Trophoblast cell (in vitro differentiated cells and primary cell): ENCODE results near the gene PIWIL4.
"Not testable (repeated sequence)": the region's sequence is repeated elsewhere in the genome, so short reads cannot be mapped to it uniquely, and the experiment has no call there.

Experiments used
- DNase-seq, 2 donors: peaks; one replicate each; pipeline ENCODE4 v3.0.0-alpha.2; 2016
- H2AFZ ChIP-seq: 2 replicates; pipeline ENCODE4 v1.6.1; 2013; ENCODE audit warnings: low read length, moderate library complexity, mild to moderate bottlenecking; ENCODE audit not compliant: insufficient read depth, poor library complexity
- H2AK5ac ChIP-seq: 2 replicates; pipeline ENCODE4 v1.6.1; 2013; ENCODE audit warnings: mild to moderate bottlenecking, low read length
- H2BK120ac ChIP-seq: 2 replicates; pipeline ENCODE4 v1.6.1; 2013; ENCODE audit warnings: low read length, mild to moderate bottlenecking, moderate library complexity; ENCODE audit not compliant: insufficient read depth, poor library complexity
- H2BK12ac ChIP-seq: 2 replicates; pipeline ENCODE4 v1.6.1; 2013; ENCODE audit warnings: mild to moderate bottlenecking, low read length, moderate library complexity
- H2BK5ac ChIP-seq: 2 replicates; pipeline ENCODE4 v1.6.1; 2013; ENCODE audit warnings: low read length, low read depth, moderate library complexity, mild to moderate bottlenecking; ENCODE audit not compliant: poor library complexity
- H3K14ac ChIP-seq: 2 replicates; pipeline ENCODE4 v1.6.1; 2013; ENCODE audit warnings: mild to moderate bottlenecking, low read length
- H3K18ac ChIP-seq: 2 replicates; pipeline ENCODE4 v1.6.1; 2013; ENCODE audit warnings: mild to moderate bottlenecking, low read length
- H3K23ac ChIP-seq: 2 replicates; pipeline ENCODE4 v1.6.1; 2013; ENCODE audit warnings: low read length
- H3K27ac ChIP-seq: 2 replicates; pipeline ENCODE4 v1.5.1; 2013; ENCODE audit warnings: low read depth, mild to moderate bottlenecking, inconsistent platforms, low read length, moderate library complexity
- H3K27me3 ChIP-seq: 2 replicates; pipeline ENCODE4 v1.6.1; 2013; ENCODE audit warnings: inconsistent platforms, mild to moderate bottlenecking, low read length, moderate library complexity; ENCODE audit not compliant: insufficient read depth
- H3K36me3 ChIP-seq, 2 experiments: 1 replicate in 1 of 2; 2 replicates in 1 of 2; pipeline ENCODE4 v1.6.1; 2013; ENCODE audit warnings: low read length in 2 of 2, mild to moderate bottlenecking in 2 of 2, moderate library complexity in 1 of 2; ENCODE audit not compliant: insufficient read depth in 2 of 2, control insufficient read depth in 1 of 2
- H3K4ac ChIP-seq: 2 replicates; pipeline ENCODE4 v1.6.1; 2013; ENCODE audit warnings: low read depth, mild to moderate bottlenecking, low read length, moderate library complexity
- H3K4me1 ChIP-seq, 2 experiments: 1 replicate in 1 of 2; 2 replicates in 1 of 2; pipeline ENCODE4 v1.6.1; 2013; ENCODE audit warnings: low read length in 2 of 2, mild to moderate bottlenecking in 2 of 2, moderate library complexity in 1 of 2; ENCODE audit not compliant: insufficient read depth in 2 of 2, control insufficient read depth in 1 of 2
- H3K4me2 ChIP-seq: 2 replicates; pipeline ENCODE4 v1.6.1; 2013; ENCODE audit warnings: inconsistent platforms, mild to moderate bottlenecking, low read length, moderate library complexity
- H3K4me3 ChIP-seq: 2 replicates; pipeline ENCODE4 v1.5.1; 2013; ENCODE audit warnings: mild to moderate bottlenecking, low read depth, low read length, inconsistent platforms
- H3K79me1 ChIP-seq: one replicate; pipeline ENCODE4 v1.6.1; 2013; ENCODE audit warnings: low read length
- H3K79me2 ChIP-seq: 2 replicates; pipeline ENCODE4 v1.6.1; 2013; ENCODE audit warnings: low read length, mild to moderate bottlenecking; ENCODE audit not compliant: control insufficient read depth, insufficient read depth, poor library complexity
- H3K9ac ChIP-seq: 2 replicates; pipeline ENCODE4 v1.6.1; 2013; ENCODE audit warnings: mild to moderate bottlenecking, low read length
- H3K9me3 ChIP-seq: 2 replicates; pipeline ENCODE4 v1.6.1; 2013; ENCODE audit warnings: low read depth, mild to moderate bottlenecking, control low read depth, inconsistent platforms, low read length; ENCODE audit not compliant: insufficient read depth
- H4K12ac ChIP-seq: 2 replicates; pipeline ENCODE4 v1.6.1; 2013; ENCODE audit warnings: low read depth, mild to moderate bottlenecking, low read length, moderate library complexity
- H4K8ac ChIP-seq: 2 replicates; pipeline ENCODE4 v1.6.1; 2013; ENCODE audit warnings: low read depth, mild to moderate bottlenecking, low read length, moderate library complexity
- H4K91ac ChIP-seq: one replicate; pipeline ENCODE4 v1.6.1; 2013; ENCODE audit warnings: low read depth, mild to moderate bottlenecking, low read length, moderate library complexity
- WGBS: extraction: QIAGEN DNeasy Blood & Tissue Kit; methylation state at CpG from one replicate; pipeline ENCODE4 v1.1.7; 2013; ENCODE audit warnings: missing lambda C conversion rate; ENCODE audit not compliant: insufficient read length, insufficient coverage; ENCODE audit errors: extremely low coverage; 5-methylcytosine and 5-hydroxymethylcytosine counted together

The PIWIL4 gene

DNA sequence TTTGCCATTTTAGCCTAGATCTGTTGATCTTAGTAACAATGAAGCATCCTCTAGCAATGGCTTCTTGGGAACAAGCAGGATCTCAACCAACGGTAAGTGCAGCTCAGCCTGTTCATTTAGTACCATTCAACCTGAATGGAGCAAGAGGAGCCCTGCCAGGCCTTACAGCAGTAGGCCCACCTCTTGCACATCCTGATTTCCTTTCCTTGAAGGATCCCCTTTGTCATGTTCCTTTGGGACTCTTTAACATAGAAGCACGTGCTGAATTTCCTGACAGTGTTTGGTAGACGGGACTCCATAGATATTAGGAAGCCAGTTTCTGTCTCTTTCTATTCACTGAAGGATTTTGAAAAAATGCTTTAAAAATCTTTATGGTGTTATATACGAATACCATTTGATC lies 1.5 kb downstream of the PIWIL4 start:
- Histone ChIP-seq H3K4ac (no peak overlapping the region), H3K27me3 (no peaks in the 10 kb centered on the region), H2BK5ac (no peak overlapping the region), H2BK120ac (no peak overlapping the region), H3K14ac (no peak overlapping the region), H3K9me3 (no peaks in the 10 kb centered on the region), H3K23ac (no peak overlapping the region), H4K12ac (no peak overlapping the region), H3K9ac (no peak overlapping the region), H3K27ac (no peak overlapping the region), H4K8ac (no peak overlapping the region), H3K4me2 (no peak overlapping the region), H3K79me1 (peaks cover 3% of the 10 kb centered on the region), H3K18ac (no peak overlapping the region), H2BK12ac (no peak overlapping the region), H2AFZ (no peak overlapping the region), H3K4me3 (no peak overlapping the region), H3K79me2 (no peaks in the 10 kb centered on the region), H4K91ac (no peak overlapping the region), H3K4me1 (peaks cover 4 to 5% of the 10 kb centered on the region in 2 experiments), H2AK5ac (no peak overlapping the region), H3K36me3 (no peaks in the 10 kb centered on the region)
- DNase-seq, result no peak
- no CpG with 5 or more reads among the region's 4 CpGs for WGBS

GRCh38 chr11:94572975-94573374 lies 5.8 kb downstream of the PIWIL4 start:
- not testable (repeated sequence) for H3K23ac ChIP-seq, H4K91ac ChIP-seq, H2AFZ ChIP-seq, H2BK120ac ChIP-seq, H3K79me1 ChIP-seq, H4K12ac ChIP-seq, H3K4me2 ChIP-seq, H3K36me3 ChIP-seq, H3K4me1 ChIP-seq, H3K4me3 ChIP-seq, DNase-seq, H2AK5ac ChIP-seq, H2BK5ac ChIP-seq, H3K4ac ChIP-seq, H3K27ac ChIP-seq, H4K8ac ChIP-seq, H3K9ac ChIP-seq, H3K79me2 ChIP-seq, H3K27me3 ChIP-seq, H3K18ac ChIP-seq, H3K14ac ChIP-seq, H2BK12ac ChIP-seq, H3K9me3 ChIP-seq
- no CpG with 5 or more reads among the region's 2 CpGs for WGBS

DNA sequence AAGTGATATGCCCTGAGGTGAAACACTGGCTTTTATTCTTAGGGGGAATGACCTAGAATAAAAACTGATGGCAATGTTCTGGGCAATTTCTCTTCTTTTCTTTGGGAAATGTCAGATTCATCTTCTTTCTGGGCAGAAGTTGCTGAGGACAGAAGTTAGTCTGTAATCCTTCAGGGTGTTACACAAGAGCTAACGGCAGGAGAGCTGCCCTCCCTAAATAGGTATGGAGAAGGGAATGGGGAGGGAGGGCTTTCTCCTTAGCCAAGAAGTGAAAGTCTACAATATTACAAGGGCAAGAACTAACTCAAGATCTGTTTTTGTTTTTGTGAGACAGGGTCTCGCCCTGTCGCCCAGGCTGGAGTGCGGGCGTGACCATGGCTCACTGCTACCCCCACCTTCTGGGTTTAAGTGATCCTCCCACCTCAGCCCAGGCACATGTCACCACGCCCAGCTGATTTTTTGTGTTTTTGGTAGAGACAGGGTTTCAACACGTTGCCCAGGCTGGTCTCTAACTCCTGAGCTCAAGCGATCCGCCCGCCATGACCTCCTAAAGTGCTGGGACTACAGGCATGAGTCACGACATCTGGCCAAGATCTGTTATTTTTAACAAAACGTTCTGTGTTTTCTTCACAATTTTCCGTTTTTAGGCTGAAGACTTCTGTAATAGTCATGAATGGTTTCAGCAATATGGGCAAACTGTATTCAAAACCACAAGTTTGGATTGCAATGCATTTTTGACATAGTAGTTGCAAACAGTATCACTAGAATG lies 7.2 kb downstream of the PIWIL4 start:
- Histone ChIP-seq H3K36me3 (no peaks in the 10 kb centered on the region), H2BK12ac (peak overlapping the region; percentile 88), H3K4me1 (peaks cover 4 to 7% of the 10 kb centered on the region in 2 experiments), H3K9ac (no peak overlapping the region), H3K23ac (no peak overlapping the region), H3K27ac (no peak overlapping the region), H3K4me2 (no peak overlapping the region), H2BK5ac (no peak overlapping the region), H2AFZ (no peak overlapping the region), H3K79me1 (no peaks in the 10 kb centered on the region), H3K4me3 (no peak overlapping the region), H3K79me2 (no peaks in the 10 kb centered on the region), H3K14ac (no peak overlapping the region), H4K8ac (no peak overlapping the region), H2AK5ac (no peak overlapping the region), H3K9me3 (peaks cover 1% of the 10 kb centered on the region), H3K4ac (no peak overlapping the region), H2BK120ac (no peak overlapping the region), H3K27me3 (no peaks in the 10 kb centered on the region), H4K91ac (peak overlapping the region; percentile 35), H4K12ac (no peak overlapping the region), H3K18ac (no peak overlapping the region)
- DNase-seq, result peak; percentile 50 to 87
- WGBS, result no CpG with 5 or more reads among the region's 13 CpGs

DNA sequence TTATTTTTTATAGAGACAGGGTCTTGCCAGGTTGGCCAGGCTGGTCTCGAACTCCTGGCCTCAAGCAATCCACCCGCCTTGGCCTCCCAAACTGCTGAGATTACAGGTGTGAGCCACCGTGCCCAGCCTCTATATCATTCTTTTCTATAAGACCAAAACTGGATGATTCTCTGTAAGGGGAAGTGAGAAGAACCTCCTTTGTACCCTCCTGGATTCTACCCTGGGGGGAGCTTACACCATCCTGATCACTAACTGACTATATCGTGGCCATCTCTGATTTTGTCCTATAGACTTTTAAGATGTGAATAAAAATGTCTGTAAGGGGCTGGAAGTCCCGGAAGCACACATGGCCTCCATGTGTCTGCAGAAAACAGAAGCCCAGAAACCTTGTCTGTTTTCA lies 9.1 kb downstream of the PIWIL4 start:
- peaks cover 1% of the 10 kb centered on the region for H3K9me3 ChIP-seq

More for the DNA sequence above, 9.1 kb downstream of the PIWIL4 start:
- no peak overlapping the region for H3K27ac ChIP-seq
- no peak overlapping the region for H3K4me2 ChIP-seq
- peak overlapping the region; percentile 27 for H2BK5ac ChIP-seq
- H3K27me3 ChIP-seq, result no peaks in the 10 kb centered on the region
- H3K18ac ChIP-seq, result no peak overlapping the region
- no peak overlapping the region for H2BK120ac ChIP-seq
- no peak overlapping the region for H4K8ac ChIP-seq
- H2AK5ac ChIP-seq, result no peak overlapping the region
- H4K91ac ChIP-seq, result no peak overlapping the region
- peaks cover 4 to 7% of the 10 kb centered on the region in 2 experiments for H3K4me1 ChIP-seq
- no peak overlapping the region for H3K23ac ChIP-seq
- H4K12ac ChIP-seq, result no peak overlapping the region
- no peak overlapping the region for H3K14ac ChIP-seq
- no peak overlapping the region for H3K4me3 ChIP-seq
- H3K4ac ChIP-seq, result no peak overlapping the region
- H2AFZ ChIP-seq, result no peak overlapping the region
- no peaks in the 10 kb centered on the region for H3K36me3 ChIP-seq
- no peaks in the 10 kb centered on the region for H3K79me1 ChIP-seq
- no peaks in the 10 kb centered on the region for H3K79me2 ChIP-seq
- WGBS, result no CpG with 5 or more reads among the region's 5 CpGs
- peak overlapping the region; percentile 44 for H2BK12ac ChIP-seq
- DNase-seq, result no peak
- no peak overlapping the region for H3K9ac ChIP-seq
